Right atrium auricular region (tissue), 2 donors: Measurements from ENCODE around the gene RBMS2. TPM values are rescaled to one million over a fixed set of nuclear protein-coding genes. Genes with fewer than 3 reads are reported as not detected.

Experiments used
- DNase-seq: peaks from one replicate; pipeline ENCODE4 v3.0.0-alpha.2; 2019; ENCODE audit warnings: low spot score
- H3K27ac ChIP-seq, 2 donors: fragments of 200-600 bp; sonication (generic); 1 replicate in 1 of 2; 2 replicates in 1 of 2; pipeline ENCODE4 v1.5.1; 2016 to 2019
- H3K27me3 ChIP-seq, 2 donors: fragments of 200-600 bp; sonication (generic); one replicate each; pipeline versions ENCODE4 v1.5.1 to v1.6.0; 2017 to 2019
- H3K36me3 ChIP-seq: fragments of 200-600 bp; sonication (generic); one replicate; pipeline ENCODE4 v1.5.1; 2016
- H3K4me1 ChIP-seq, 2 donors: fragments of 200-600 bp; sonication (generic); one replicate each; pipeline versions ENCODE4 v1.5.1 to v1.6.0; 2017 to 2019
- H3K4me3 ChIP-seq, 2 donors: fragments of 200-600 bp; sonication (generic); 1 replicate in 1 of 2; 2 replicates in 1 of 2; pipeline ENCODE4 v1.5.1; 2017 to 2019; ENCODE audit warnings: mild to moderate bottlenecking in 1 of 2, moderate library complexity in 1 of 2
- H3K9me3 ChIP-seq, 2 donors: fragments of 200-600 bp; sonication (generic); one replicate each; pipeline ENCODE4 v1.5.1; 2019
- total RNA-seq, 2 donors: library from RNA; depleted of rRNA; stranded (reverse); fragments of >200 nt; gene quantifications; one replicate each; pipeline ENCODE4 v1.1.0, GENCODE V29; 2016
- TF ChIP-seq, protein P1 (sequence below), 2 donors: fragments of 200-600 bp; sonication (generic); IDR thresholded peaks; one replicate each; pipeline ENCODE4 v1.5.1; 2019; ENCODE audit warnings: antibody characterized with exemption in 2 of 2

RBMS2 gene
- total RNA-seq, 2 donors from 2014 or later, result 12.8 to 28.5 TPM

DNA sequence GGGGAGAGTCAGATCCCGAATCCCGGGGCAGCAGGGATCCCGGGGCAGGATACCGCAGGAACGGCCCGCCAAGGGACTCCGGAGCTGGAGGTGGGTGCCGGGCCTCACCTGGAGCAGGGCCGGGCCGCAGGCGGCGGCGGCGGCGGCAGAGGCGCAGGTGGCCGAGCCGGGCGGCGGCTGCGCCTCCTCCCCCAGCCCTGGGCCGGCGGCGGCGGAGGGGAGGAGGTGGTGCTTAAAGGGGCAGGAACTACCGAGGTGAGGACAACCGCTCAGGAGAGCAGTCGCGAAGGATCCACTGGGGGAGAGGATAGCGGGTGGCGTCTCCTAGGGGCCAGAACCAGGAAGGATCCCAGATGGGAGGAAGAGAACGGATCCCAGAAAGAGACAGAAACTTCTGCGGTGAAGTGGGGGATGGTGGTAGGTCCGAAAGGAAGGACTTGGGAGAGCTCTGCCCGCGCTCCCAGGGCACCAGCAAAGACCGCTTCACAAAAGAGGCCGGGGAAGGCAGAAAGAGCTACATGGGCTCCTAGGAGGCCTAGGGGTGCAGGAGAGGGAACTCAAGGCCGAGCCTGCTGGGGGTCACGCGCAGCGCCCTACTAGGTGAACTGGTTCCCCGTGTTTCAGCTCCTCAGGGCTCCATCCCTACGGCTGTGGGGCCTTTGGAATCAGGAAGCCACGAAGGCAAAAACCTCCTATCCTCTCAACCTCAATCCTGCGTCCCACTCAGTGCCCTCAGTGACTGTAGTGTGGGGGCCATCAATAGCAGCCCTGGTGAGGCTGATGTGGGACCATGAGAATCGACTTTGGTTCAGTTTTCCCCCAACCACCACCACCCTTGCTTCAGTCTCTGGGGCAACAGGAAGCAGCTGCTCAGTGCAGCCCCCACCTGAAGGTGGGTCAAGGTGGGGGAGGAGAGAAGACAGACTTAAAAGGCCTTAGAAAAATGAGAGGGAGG lies 113.5 kb downstream of the RBMS2 start:
- peaks cover 0 to 65% of the 10 kb centered on the region in 2 donors for H3K4me1 ChIP-seq
- peak; percentile 75 for DNase-seq

DNA sequence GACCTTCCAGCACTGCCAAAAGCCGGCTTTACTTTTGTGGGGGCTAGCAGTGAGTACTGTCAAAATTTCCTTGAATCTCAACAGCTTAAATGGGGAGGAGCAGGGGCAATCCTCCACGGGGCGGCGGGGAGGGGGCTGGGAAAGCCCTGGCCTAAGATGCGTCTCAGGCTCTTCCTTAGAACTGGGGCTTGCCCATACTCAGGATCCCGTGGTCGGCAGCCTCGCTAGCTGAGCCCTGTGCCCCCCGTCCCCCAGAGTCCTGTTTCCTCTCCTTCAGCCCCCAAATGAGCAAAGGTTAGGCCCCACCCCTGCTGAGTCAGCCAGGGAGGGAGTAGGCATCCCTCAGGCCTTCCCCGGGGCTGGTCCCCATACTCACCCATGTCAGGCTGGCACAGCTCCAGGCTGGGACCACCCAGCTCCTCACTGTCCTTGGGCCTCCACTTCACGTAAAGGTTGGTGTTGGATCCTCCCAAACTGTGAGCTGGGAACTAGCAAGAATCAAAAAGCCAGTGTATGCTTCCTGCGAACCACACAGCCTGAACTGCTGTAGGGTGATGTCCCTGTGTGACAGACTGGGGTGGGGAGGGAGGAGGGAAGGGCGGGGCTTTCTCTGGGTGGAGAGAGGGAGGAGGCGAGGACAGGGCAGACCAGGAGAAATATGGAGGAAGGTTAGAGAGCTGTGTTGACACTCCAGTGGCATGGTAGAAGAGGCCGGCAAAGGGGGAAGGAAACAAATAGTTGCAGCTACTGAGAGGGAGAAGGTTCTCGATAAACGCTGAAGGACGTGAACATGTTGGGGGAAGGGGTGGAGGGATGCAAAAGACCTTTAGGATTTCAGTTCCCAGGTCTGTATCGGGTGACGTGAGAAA lies 114.4 kb downstream of the RBMS2 start:
- Histone ChIP-seq H3K4me1 (peaks cover 0 to 59% of the 10 kb centered on the region in 2 donors), H3K9me3 (no peaks in the 10 kb centered on the region), H3K27me3 (no peaks in the 10 kb centered on the region), H3K27ac (peak overlapping the region; percentile 91 to 94), H3K4me3 (peak overlapping the region; percentile 80 to 88), H3K36me3 (peaks cover 36% of the 10 kb centered on the region)
- DNase-seq, result peak; percentile 90
- TF ChIP-seq, protein P1, sequence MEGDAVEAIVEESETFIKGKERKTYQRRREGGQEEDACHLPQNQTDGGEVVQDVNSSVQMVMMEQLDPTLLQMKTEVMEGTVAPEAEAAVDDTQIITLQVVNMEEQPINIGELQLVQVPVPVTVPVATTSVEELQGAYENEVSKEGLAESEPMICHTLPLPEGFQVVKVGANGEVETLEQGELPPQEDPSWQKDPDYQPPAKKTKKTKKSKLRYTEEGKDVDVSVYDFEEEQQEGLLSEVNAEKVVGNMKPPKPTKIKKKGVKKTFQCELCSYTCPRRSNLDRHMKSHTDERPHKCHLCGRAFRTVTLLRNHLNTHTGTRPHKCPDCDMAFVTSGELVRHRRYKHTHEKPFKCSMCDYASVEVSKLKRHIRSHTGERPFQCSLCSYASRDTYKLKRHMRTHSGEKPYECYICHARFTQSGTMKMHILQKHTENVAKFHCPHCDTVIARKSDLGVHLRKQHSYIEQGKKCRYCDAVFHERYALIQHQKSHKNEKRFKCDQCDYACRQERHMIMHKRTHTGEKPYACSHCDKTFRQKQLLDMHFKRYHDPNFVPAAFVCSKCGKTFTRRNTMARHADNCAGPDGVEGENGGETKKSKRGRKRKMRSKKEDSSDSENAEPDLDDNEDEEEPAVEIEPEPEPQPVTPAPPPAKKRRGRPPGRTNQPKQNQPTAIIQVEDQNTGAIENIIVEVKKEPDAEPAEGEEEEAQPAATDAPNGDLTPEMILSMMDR (IDR thresholded peaks at IDR 0.05), result no peak

More for the DNA sequence above, 113.5 kb downstream of the RBMS2 start:
- H3K9me3 ChIP-seq, result no peaks in the 10 kb centered on the region
- peak overlapping the region; percentile 80 to 88 for H3K4me3 ChIP-seq
- H3K36me3 ChIP-seq, result peaks cover 27% of the 10 kb centered on the region
- no peaks in the 10 kb centered on the region for H3K27me3 ChIP-seq
- H3K27ac ChIP-seq, result peak overlapping the region; percentile 91 to 94
- TF ChIP-seq, protein P1 (IDR thresholded peaks at IDR 0.05), result peak; percentile 38 to 57

DNA sequence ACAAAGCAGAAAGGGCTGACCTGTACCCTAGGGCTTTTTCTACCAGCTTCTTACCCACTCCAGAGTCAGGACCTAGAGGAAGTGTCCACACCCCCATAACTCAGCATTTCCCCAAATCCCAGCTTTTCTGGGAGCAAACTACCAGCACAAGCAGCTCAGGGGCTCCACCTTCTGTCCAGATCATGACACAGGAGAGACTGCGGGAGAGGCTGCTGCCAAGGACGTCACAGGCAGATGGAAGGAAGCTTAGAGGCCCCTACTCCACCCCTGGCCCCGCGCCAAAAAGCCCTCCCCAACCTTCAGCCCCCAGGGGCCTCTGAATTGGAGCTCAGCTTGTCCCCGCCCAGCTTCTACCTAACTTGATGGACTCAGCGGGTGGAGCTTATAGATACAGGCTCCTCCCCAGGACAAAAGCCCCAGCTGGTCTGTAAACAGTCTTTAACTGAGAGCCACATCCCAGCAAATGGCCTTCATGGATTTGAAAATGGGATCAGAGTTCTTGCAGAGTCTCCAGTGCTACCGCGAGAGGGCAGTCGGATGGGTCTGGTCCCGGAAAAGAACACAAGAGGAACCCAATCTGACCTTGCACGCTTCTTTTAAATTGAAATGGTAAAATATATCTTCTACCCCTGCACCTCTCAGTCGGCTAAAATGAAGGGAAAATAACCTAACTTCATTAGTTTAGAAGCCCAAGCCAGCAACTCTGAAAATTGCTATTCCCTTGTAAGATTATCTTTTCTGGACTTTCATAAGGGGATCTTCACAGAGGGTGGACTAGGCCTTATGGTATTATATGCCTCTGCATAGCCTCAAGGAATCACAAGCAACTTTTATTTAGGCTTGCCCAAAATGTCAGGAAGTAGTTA lies 115.3 kb downstream of the RBMS2 start:
- Histone ChIP-seq H3K4me1 (peaks cover 0 to 51% of the 10 kb centered on the region in 2 donors), H3K27me3 (no peaks in the 10 kb centered on the region), H3K9me3 (no peaks in the 10 kb centered on the region), H3K36me3 (peaks cover 45% of the 10 kb centered on the region), H3K4me3 (peak overlapping the region; percentile 80 to 88), H3K27ac (peak overlapping the region; percentile 91 to 94)
- TF ChIP-seq, protein P1 (IDR thresholded peaks at IDR 0.05), result peak; percentile 17 to 80
- DNase-seq, result peak; percentile 99

DNA sequence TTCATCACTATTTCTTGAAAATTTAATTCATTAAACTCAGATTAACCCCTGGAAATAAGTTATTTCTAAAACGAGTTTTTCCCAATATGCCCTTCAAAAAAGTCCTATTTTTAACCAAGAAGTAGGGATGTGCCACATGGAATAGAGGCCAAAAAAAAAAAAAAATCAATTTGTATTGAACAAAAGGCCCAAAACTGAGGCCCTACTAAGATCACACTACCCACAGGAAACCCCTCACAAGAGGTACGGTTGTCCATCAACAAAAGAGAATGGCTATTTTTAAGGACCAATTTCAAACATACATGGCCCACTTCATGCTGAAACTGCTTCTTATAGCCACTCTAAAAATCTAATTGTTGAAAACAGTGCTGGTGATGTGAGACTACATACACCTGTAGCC lies 116.0 kb downstream of the RBMS2 start:
- Histone ChIP-seq H3K36me3 (peaks cover 52% of the 10 kb centered on the region), H3K27me3 (no peaks in the 10 kb centered on the region), H3K4me3 (no peak overlapping the region), H3K9me3 (no peaks in the 10 kb centered on the region), H3K27ac (peak overlapping the region; percentile 91 to 94), H3K4me1 (peaks cover 0 to 51% of the 10 kb centered on the region in 2 donors)
- TF ChIP-seq, protein P1 (IDR thresholded peaks at IDR 0.05), result no peak
- no peak for DNase-seq

DNA sequence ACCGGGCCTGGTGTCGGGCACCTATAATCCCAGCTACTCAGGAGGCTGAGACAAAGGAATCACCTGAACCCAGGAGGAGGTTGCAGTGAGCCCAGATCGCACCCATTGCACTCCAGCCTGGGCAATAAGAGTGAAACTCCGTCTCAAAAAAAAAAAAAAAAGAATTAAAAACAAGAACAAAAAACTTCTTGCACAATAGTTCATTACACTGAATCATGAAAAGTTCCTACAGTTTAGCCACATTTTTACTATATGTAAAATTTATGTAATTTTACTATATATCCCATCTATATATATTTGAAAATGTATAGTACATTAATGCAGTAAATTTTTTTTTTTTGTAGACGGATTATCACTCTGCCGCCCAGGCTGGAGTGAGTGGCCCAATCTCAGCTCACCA lies 119.6 kb downstream of the RBMS2 start:
- no peak overlapping the region for H3K27ac ChIP-seq
- H3K4me1 ChIP-seq, result peaks cover 0 to 44% of the 10 kb centered on the region in 2 donors
- no peak overlapping the region for H3K4me3 ChIP-seq
- H3K36me3 ChIP-seq, result peaks cover 74% of the 10 kb centered on the region
- no peak for DNase-seq
- H3K9me3 ChIP-seq, result no peaks in the 10 kb centered on the region
- TF ChIP-seq, protein P1 (IDR thresholded peaks at IDR 0.05), result no peak
- H3K27me3 ChIP-seq, result no peaks in the 10 kb centered on the region
